GM18873 (cell line): ENCODE results near the gene SEMA4G.
A peak's percentile ranks its signal among the peaks of the same experiment; 100 is the strongest.

Experiments
- ATAC-seq: cut with Tn5 transposase; IDR thresholded peaks from one replicate; pipeline ENCODE4 v1.9.1; 2021; ENCODE audit warnings: mild to moderate bottlenecking, moderate library complexity, moderate number of reproducible peaks; ENCODE audit not compliant: unreplicated experiment, low FRiP score

SEMA4G gene

GRCh38 chr10:101005869-101006567 lies 36.7 kb downstream of the SEMA4G start:
- no peak for ATAC-seq

DNA sequence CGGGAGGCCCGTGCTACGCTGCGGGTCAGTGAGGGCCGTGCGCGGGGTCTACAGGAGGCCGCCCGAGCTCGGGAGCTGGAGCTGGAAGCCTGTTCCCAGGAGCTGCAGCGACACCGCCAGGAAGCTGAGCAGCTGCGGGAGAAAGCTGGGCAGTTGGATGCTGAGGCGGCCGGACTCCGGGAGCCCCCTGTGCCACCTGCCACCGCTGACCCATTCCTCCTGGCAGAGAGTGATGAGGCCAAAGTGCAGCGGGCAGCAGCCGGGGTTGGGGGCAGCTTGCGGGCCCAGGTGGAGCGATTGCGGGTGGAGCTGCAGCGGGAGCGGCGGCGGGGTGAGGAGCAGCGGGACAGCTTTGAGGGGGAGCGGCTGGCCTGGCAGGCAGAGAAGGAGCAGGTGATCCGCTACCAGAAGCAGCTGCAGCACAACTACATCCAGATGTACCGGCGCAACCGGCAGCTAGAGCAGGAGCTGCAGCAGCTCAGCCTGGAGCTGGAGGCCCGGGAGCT lies 37.3 kb downstream of the SEMA4G start:
- no peak for ATAC-seq

DNA sequence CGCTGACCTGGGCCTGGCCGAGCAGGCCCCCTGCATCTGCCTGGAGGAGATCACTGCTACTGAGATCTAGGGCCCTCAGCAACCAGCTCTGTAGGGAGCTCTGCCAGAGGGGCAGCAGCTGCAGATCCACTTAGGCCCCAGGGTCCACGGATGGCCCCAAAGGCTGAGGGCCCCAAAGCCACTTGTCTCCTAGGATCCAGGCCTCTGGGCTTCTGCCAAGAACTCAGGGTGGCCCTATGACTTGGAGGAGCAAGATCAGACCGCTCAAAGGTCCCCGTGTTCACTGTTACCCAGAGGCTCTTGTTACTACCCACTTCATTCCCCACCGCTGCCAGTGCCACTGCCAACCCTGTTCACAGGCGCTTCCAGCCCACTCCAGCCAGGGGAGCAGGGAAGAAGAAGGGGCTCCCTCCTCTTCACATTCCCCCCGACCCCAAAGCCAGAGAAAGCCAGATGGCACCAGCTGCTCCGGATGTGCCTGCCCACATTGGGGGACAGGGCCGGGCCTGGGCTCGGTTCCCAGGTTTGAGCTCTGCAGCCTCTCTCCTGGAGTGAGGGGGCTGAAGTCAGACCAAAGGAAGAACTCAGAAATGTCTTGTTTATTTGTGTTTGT lies 37.9 kb downstream of the SEMA4G start:
- no peak for ATAC-seq

GRCh38 chr10:101007915-101008822 lies 38.9 kb downstream of the SEMA4G start:
- no peak for ATAC-seq

- no peak for ATAC-seq
Observed at GRCh38 chr10:101008823-101009423, 39.6 kb downstream of the SEMA4G start.

DNA sequence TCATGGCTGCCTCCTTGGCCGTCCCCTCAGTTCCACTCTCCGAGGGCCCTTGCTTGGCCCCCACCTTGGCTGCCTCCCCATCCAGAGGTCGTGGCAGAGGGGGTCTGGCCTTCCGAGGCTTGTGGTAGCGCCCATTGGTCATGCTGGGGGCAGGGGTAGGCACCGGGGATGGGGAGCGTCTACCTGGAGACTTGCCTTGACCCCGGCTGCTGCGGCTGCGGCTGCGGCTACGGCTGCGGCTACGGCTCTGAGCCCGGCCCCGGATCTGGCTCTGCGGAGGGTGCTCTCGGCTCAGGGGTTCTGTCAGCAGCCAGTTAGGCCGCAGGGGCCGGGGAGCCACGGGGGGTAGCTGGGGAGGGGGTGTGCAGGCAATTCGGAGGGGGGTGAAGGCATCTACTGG lies 41.0 kb downstream of the SEMA4G start:
- no peak for ATAC-seq

DNA sequence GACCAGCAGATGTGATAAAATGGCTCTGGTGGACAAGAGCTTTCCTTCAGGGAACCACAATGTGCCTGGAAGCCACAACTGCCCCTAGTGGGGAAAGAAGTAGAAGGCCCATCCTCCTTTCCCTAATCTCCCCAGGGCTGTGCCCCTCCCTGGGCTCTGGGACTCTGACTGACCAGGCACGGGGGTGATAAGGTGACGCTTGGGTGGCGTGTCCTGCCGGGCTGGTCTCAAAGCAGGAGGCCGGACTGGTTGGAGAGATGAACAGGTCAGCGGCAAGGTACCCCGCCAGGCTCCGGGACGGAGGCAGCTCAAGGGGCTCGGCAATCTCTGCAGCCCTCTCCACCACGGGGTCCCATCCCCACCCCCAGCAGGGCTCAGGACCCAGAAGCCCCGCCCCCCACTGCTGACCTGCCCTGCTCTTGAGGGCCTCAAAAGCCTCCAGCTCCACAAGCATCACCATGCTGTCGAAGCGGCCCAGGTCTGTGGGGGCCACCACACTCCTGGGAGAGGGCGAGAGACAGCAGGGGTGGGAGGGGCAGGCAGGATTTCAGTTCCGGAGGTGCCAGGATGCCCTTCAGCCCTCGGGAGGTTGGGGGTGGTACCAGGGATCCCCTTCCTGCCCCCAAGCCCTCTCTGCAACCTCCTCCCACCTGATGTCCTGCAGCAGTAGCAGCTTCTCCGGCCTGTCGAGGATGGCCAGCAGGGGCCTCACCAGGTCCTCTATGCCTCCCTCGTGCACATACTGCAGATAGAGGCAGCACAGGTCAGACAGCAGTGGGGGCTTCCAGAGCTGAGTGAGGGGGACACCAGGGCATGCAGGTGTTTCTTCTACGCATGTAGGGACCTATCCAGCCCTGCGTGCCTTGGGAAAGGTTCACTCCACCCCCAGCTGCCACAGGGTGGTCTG lies 42.5 kb downstream of the SEMA4G start:
- no peak for ATAC-seq

DNA sequence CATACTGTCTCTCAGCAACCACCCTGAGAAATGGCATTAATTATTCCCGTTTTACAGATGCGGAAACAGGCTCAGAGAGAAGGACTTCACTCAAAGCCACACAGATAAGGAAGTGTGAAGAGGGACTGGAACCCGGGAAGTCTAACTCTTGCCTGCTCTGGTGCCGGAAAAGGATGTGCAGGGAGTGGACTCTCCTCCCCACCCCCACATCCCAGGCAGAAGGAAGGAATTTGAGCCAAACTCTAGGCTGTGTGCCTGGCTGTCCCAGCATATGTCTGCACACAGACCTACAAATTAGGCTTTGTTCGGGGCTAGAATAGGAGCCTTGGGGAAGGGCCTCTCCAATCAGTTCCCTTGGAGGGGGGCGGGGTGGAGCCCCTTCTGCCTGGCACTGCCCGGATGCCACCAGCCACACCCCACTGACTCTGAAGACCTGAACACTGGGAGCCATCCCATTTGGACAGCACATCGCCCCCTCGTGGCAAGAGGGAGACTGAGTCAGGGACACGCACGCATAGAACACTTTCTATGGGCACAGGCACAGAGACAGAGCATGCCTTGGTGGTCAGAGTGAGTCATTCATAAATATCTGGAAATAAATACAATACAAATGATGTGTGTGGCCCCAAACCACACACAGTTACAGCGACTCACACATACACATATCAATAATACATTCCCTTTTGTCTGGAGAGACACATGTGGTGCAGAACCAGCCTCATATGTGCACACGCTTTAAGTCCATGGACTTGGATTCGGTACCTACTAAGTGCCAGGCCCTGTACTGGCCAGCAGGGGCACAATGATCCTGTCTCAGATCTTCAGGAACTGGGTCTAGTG lies 43.4 kb downstream of the SEMA4G start:
- peak; percentile 64 for ATAC-seq

DNA sequence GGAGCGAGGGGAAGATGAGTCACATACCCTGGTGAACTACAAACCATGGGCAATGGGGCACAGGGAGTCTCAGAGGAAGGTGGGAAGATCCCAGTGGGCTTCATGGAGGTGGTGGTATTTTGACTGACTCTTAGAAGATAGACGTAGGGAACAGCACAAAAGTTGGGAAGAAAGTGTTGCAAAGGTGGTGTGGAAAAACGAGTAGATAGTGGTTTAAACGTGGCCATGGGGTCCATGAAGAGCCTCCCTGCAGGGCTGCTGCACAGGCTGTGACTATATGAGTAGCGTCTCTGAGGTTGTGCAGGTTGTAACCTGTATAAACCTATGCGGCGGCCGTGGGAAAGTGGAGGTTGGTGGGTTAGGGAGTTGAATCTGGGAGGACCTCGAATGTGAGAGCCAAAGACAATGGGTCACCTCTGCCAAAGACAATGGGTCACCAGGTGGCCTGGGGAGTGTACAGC lies 44.1 kb downstream of the SEMA4G start:
- ATAC-seq, result no peak

DNA sequence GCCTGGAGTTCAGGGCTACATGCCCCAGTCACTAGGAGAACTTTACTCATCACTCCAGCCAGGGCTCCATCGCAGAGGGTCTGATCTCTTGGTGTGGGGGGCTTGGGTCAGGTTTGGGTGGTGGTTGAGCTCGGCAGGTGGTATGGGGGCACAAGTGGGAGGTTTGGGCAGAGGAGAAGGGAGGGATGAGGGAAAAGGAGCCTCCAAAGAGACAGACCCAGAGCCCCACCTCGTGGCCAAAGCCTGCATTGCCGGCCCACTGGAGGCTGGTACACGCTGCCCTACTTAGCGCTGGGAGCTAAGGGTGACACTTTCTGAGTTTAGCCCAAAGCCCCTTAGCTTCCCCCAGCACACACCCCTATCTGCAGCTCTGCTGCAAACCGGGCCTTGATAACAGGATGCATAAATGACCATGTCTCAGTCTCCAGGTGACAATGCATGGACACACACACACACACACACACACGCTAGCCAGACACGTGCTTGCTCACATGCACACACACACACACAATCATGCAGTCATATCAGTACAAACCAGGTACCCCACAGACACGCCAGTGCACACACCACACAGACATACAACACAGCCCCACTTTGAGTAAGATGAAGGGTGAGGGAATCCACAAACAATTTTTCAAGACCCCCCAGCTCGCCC lies 45.1 kb downstream of the SEMA4G start:
- no peak for ATAC-seq

DNA sequence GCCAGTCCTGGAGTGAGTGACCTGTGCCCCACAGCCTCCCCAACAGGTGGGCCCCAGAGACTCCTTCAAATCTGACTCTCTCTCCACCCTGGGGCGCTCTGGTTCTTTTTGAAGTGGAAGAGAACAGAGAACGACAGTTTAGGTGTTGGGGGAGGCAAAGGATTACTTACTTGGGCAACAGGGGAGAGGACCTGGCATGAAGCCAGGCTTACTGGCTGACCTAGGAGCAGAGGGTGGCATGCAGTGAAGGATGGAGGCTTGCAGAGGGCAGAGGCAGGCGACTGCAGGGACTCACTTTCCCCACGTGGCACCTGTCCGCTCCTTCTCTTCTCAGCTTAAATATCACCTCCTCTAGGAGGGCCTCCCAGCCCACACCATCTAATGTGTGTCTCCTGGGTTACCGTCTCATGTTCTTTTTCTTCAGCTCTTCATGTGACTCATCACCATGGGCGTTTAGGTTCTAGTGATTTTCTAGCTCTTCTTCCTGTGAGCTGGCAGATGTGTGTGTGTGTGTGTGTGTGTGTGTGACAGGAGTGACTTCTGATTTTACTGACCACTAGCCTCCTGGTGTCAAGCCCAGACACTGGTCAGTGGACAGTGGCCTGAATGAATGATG lies 45.8 kb downstream of the SEMA4G start:
- no peak for ATAC-seq

DNA sequence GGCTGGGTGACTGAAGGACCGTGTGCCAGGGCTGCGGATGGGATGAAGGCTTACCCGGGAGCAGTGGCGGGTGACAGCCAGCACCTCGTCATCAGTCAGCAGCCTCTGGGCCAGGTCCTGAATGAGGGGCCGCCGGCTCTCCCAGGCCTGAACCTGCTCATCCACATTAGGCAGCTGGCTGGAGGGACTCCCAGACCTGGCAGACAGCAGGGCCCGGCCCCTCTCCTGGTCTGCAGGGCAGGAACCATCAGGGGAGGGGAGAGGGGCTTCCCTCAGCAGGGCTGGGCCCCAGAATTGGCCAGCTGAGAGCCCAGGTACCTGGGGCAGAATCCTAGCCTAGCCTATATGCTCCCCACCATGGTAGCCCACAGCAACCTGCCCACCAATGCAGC lies 46.3 kb downstream of the SEMA4G start:
- ATAC-seq, result no peak

GRCh38 chr10:101016814-101017213 lies 47.5 kb downstream of the SEMA4G start:
- ATAC-seq, result no peak

DNA sequence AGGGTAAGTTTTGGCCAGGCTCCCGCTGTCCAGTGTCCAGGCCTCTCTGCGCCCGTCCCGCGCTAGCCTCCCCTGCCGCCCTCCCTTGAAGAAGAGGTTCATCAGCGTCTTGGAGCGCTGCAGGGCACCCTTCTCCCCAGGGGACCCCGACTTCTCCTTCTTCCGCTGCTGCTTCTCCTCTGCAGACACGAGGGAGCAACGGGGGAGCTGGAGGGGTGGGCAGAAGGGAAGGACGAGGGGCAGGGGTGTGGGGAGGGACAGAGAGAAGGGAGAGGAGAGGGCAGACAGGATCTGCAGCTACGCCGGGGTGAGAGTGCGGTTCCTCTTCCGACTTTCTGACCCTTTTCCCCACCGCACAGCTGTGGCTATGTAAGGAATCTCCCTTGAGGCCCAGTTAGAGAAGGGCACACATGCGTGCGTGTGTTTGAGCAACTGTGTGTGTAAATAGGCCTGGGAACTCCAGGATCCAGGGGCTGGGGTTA lies 48.9 kb downstream of the SEMA4G start:
- ATAC-seq, result no peak

DNA sequence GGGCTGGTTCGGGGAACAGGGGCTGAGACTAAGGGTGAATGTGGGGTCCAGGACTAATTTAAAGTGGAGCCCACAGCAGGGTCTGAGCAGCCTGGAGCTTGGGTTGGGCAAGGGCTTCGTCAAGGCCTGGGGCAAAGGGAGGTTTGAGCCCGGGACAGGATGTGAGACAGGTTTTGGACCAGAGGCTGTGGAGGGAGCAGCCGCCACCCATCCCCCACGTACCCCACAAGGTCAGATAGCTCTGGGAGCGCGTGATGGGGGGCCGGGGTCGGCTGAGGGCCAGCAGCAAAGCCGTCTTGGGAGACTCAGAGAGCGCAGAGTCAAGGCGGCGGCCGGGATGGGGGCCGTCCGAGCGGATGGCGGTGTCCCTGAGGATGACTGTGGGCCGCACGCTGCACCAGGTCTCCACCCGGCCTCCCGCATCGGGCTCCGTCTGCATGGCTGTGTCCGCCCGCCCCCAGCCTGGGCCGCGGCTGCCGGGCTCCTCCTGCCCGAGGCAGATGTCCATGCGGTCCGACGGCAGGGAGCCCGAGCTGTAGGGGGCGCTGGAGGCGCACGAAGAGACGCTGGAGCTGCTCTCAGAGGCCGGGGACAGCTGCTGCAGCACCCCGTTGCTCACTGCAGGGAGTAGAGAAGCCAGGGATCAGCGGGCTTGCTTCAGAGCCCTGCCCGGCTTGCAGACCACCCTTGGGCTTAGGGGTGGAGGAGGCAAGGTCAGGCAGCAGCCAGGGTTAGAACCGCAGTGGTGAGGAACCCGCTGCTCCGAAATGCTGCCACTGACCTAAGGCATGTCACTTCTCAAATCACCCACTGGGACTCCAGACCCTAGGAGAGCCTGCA lies 49.5 kb downstream of the SEMA4G start:
- ATAC-seq, result no peak
